Activated T-cell treated with anti-CD3 and anti-CD28 coated beads, Interleukin-2, amount 50 U/mL, for 1 hour (primary cell): ENCODE data around the gene ZMAT3.

Source experiments
- DNase-seq: peaks from one replicate; pipeline ENCODE4 v3.0.0-alpha.2; 2020

The ZMAT3 gene

DNA sequence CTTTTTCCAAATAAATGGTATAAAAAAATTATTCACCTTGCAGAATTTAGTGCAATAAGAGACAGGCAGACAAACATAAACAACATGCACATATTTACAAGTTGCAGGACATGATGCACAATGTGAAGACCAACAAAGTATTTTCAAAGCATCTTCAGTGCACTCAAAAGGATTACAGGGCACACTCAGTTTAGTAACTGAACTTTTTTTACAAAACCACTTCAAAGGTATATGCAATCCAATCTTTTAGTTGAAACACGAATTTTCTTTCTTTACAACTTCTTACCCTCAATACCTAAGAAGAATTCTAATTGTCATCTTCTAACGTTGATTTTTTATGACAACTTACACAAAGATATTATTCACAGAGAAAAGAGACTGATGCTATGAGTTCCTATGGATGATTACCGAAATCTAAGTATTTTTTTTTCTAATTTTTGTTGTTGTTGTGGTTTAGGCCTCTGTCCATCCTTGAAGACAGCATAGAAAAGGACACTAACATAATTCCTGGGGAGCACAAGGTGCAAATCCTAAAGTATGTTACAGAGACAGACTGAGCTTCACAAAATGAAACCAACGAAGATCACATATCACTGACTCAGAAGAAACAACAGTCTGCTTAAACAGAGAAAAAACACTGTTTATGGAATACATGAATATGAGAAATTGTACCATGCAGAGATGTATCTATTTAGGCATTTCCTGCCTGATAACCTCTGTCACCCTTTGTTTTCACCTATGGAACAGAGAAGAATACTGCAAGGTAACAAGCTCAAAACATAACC lies 50.3 kb downstream of the ZMAT3 start:
- no peak for DNase-seq

DNA sequence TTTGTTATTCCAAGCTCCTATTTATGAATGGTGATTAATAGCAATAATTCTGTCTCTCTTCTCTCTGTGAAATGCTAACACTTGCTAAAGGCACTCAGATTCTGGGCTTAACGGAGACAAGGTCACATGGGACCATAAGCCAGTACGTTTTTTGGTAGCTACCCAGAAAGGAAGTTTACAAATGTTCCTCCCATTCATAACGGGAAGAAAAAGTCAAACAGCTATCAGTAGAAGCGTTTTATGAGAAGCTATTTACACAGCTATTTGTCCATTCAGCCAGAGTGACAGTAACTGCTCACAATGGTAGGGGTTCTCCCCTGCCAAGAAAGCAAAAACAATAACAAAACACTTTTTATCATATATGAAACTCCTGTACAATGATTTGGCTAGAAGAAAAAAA lies 51.5 kb downstream of the ZMAT3 start:
- no peak for DNase-seq

GRCh38 chr3:179018808-179019207 lies 52.8 kb downstream of the ZMAT3 start:
- DNase-seq = no peak

DNA sequence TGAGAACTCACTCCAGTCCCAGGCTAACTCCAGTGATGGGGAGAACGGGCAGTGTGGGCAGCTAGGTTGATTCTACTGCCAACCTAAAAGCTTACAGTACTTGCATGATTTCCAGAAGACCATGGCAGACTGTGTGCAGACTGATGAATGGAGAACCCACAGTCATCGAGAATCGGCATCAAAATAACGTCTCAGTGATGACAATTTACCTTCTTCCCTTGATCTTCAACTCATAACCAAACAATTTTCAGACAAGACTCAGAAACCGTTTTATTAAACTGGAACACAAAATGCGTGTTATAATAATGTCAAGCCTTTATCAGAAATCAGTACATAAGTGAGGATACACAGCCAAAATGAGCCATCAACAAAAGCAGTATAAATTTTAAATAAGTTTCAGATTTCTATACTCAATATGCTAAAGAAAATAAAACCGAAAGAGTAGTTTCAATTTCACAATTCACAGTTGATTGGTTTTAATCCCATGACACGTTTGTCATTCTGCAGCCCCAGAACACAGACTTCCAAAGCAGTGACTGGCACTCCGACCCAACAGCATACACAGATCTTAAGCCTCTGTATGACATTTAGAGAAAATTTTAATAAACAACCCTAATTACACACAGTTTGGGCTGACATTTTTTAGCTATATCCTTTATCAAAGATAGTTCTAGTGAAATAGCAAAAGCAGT lies 54.5 kb downstream of the ZMAT3 start:
- DNase-seq = no peak

DNA sequence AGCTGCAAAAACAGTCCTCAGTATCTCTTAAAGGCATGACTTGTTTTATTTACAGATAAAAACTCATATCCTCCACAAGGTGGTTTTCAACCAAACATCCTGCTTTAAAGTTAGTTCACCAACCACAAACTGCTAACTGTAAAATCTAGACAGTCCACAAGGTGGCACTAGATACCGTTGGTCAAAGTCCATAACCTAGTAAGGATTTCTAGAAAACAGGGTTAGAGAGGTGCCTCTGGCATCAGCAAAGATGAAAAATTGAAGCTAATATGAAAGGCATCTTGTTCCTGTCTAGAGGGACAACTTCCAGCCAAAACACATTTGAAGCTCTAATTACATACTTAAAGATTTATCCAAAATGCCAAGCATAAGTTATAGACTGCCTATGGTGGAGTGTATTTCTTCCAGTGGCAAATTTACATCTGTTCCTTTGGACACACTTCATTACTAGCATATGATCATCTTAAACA lies 56.0 kb downstream of the ZMAT3 start:
- DNase-seq = no peak

GRCh38 chr3:179005706-179006105 lies 65.9 kb downstream of the ZMAT3 start:
- no peak for DNase-seq

- no peak for DNase-seq
Measured at GRCh38 chr3:179005213-179005612, 66.4 kb downstream of the ZMAT3 start.

GRCh38 chr3:179000659-179001058 lies 71.0 kb downstream of the ZMAT3 start:
- DNase-seq = no peak

DNA sequence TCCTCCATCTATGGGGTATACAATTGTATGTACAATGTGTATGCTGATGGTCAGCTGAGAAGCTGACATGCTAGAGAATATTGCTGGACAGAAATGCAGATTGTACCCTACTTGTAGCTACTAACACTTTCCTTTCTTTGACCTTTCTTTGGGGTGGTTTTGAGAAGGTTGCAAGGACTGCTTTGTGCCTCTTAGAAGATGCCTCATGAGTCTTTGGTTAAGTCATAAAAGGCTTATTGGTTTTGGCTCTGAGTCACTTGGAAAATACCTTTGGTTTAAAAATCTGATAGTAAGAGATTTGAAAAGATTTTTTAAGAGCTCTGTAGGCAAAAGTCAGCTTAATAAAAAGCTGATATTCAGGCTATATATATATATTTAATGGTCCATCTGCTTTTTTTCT lies 71.5 kb downstream of the ZMAT3 start:
- no peak for DNase-seq

DNA sequence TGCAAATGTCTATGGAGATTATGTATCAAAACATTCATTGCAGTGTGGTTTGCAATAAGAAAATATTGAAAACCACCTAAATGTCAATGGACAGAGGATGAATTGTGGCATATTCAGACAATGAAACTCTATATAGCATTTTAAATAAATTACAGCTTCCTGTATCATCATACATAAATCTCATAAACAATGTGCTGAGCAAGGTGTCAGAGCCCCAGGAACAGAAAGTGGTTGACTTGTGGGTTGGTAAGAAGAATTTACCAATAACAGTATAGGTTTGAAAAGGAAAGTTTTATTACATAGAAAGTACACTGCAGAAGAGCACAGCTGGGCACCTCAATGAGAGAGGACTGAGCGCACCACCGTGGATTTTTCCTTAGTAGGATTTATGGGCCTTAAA lies 75.2 kb downstream of the ZMAT3 start:
- DNase-seq = no peak

- DNase-seq = no peak
Measured at GRCh38 chr3:178990293-178990692, 81.3 kb downstream of the ZMAT3 start.

- DNase-seq = no peak
Measured at GRCh38 chr3:178989821-178990220, 81.8 kb downstream of the ZMAT3 start.

- no peak for DNase-seq
Measured at GRCh38 chr3:178987745-178988144, 83.9 kb downstream of the ZMAT3 start.

DNA sequence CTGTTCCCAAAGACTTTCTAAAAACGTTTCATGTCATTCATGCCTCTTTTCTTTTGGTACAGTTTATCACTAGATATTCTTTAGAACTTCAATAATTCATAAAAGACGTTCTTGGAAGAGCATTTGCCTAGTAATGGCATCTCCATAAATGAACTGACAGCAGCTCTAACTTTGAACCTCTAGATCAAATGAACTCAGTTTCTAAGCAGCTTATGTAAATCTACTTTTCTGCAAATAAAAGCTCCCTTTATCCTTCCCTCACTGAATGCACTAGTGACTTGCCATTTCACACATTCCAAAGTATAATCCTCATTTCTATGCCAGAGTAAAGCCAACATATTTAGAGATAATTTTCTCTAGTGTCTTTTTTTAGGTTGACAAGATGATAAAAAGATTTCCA lies 85.2 kb downstream of the ZMAT3 start:
- DNase-seq = no peak

- DNase-seq = no peak
Measured at GRCh38 chr3:178982137-178982536, 89.5 kb downstream of the ZMAT3 start.

GRCh38 chr3:178975320-178975719 lies 96.3 kb downstream of the ZMAT3 start:
- DNase-seq = no peak

- DNase-seq = no peak
Measured at GRCh38 chr3:178971614-178972013, 100.0 kb downstream of the ZMAT3 start.

GRCh38 chr3:178969004-178969700 lies 102.5 kb downstream of the ZMAT3 start:
- DNase-seq = no peak
